GM21723 (cell line): Measurements from ENCODE around the gene PGBD2.
"Not testable (repeated sequence)": the region's sequence is repeated elsewhere in the genome, so short reads cannot be mapped to it uniquely, and the experiment has no call there.

Experiments used
- ATAC-seq: cut with Tn5 transposase; IDR thresholded peaks from one replicate; pipeline ENCODE4 v1.9.1; 2021; ENCODE audit warnings: mild to moderate bottlenecking, moderate library complexity; ENCODE audit not compliant: unreplicated experiment

Gene PGBD2

GRCh38 chr1:248886237-248886895 lies 19.7 kb upstream of the PGBD2 start:
- ATAC-seq, result no peak

- ATAC-seq, result not testable (repeated sequence)
These were observed 16.2 kb upstream of the PGBD2 start for GRCh38 chr1:248889914-248890243.

GRCh38 chr1:248890549-248891498 lies 15.2 kb upstream of the PGBD2 start:
- ATAC-seq, result no peak

- ATAC-seq, result no peak
These were observed 14.3 kb upstream of the PGBD2 start for GRCh38 chr1:248891758-248892157.

GRCh38 chr1:248892590-248892989 lies 13.4 kb upstream of the PGBD2 start:
- ATAC-seq, result no peak

- ATAC-seq, result no peak
These were observed 11.2 kb upstream of the PGBD2 start for GRCh38 chr1:248894837-248895236.

GRCh38 chr1:248897412-248898337 lies 8.4 kb upstream of the PGBD2 start:
- ATAC-seq, result no peak

- no peak for ATAC-seq
These were observed 5.4 kb upstream of the PGBD2 start for GRCh38 chr1:248900637-248901036.

GRCh38 chr1:248901578-248901977 lies 4.5 kb upstream of the PGBD2 start:
- ATAC-seq, result no peak

GRCh38 chr1:248904437-248905216 lies 1.4 kb upstream of the PGBD2 start:
- no peak for ATAC-seq

- ATAC-seq, result no peak
These were observed 400 bp upstream of the PGBD2 start for GRCh38 chr1:248905662-248906008.

GRCh38 chr1:248906753-248907661 lies 972 bp downstream of the PGBD2 start:
- peak; percentile 28 for ATAC-seq

- no peak for ATAC-seq
These were observed 4.7 kb downstream of the PGBD2 start for GRCh38 chr1:248910761-248911160.

GRCh38 chr1:248913933-248914332 lies 7.9 kb downstream of the PGBD2 start:
- ATAC-seq, result no peak

- no peak for ATAC-seq
These were observed 8.9 kb downstream of the PGBD2 start for GRCh38 chr1:248914796-248915381.

GRCh38 chr1:248918131-248918530 lies 12.1 kb downstream of the PGBD2 start:
- ATAC-seq, result no peak

GRCh38 chr1:248923352-248924338 lies 17.6 kb downstream of the PGBD2 start:
- no peak for ATAC-seq
